ENCODE results near the gene BECN2.

The BECN2 gene

GRCh38 chr1:241934201-241934848, 23.2 kb upstream of the BECN2 start:
- DNase-seq (ENCODE audit: insufficient read length, low spot score) (no peak), FAIRE-seq (no peak)
- no peak for TF ChIP-seq TAF1 (IDR thresholded peaks at IDR 0.05; ENCODE audit: low read depth, low read length)
- TF ChIP-seq POU2F2 (IDR thresholded peaks at IDR 0.05; ENCODE audit: low read depth, low read length) = no peak
- no peak for TF ChIP-seq PAX5 (IDR thresholded peaks at IDR 0.05; ENCODE audit: insufficient read depth, low read length, severe bottlenecking)
- no peak for TF ChIP-seq SPI1 (IDR thresholded peaks at IDR 0.05; ENCODE audit: low read depth, low read length)
- no peak for TF ChIP-seq POLR2AphosphoS5 (IDR thresholded peaks at IDR 0.05; ENCODE audit: low read depth, low read length)
- TF ChIP-seq POLR2A (IDR thresholded peaks at IDR 0.05; ENCODE audit: low read depth, low read length) = no peak

- TF ChIP-seq POLR2A (IDR thresholded peaks at IDR 0.05; ENCODE audit: low read depth, low read length) (no peak), PAX5 (IDR thresholded peaks at IDR 0.05; ENCODE audit: insufficient read depth, low read length, severe bottlenecking) (no peak), SPI1 (IDR thresholded peaks at IDR 0.05; ENCODE audit: low read depth, low read length) (no peak), POLR2AphosphoS5 (IDR thresholded peaks at IDR 0.05; ENCODE audit: low read depth, low read length) (no peak), POU2F2 (IDR thresholded peaks at IDR 0.05; ENCODE audit: low read depth, low read length) (no peak), TAF1 (IDR thresholded peaks at IDR 0.05; ENCODE audit: low read depth, low read length) (no peak)
- FAIRE-seq (no peak), DNase-seq (ENCODE audit: insufficient read length, low spot score) (no peak)
Observed at GRCh38 chr1:241934866-241935265, 22.7 kb upstream of the BECN2 start.

- FAIRE-seq (no peak), DNase-seq (ENCODE audit: insufficient read length, low spot score) (no peak)
- TF ChIP-seq POU2F2 (IDR thresholded peaks at IDR 0.05; ENCODE audit: low read depth, low read length) (no peak), POLR2A (IDR thresholded peaks at IDR 0.05; ENCODE audit: low read depth, low read length) (no peak), TAF1 (IDR thresholded peaks at IDR 0.05; ENCODE audit: low read depth, low read length) (no peak), POLR2AphosphoS5 (IDR thresholded peaks at IDR 0.05; ENCODE audit: low read depth, low read length) (no peak), SPI1 (IDR thresholded peaks at IDR 0.05; ENCODE audit: low read depth, low read length) (no peak), PAX5 (IDR thresholded peaks at IDR 0.05; ENCODE audit: insufficient read depth, low read length, severe bottlenecking) (no peak)
Observed at GRCh38 chr1:241939798-241940197, 17.8 kb upstream of the BECN2 start.

- no peak for DNase-seq (ENCODE audit: insufficient read length, low spot score)
- TF ChIP-seq PAX5 (IDR thresholded peaks at IDR 0.05; ENCODE audit: insufficient read depth, low read length, severe bottlenecking) = no peak
- no peak for TF ChIP-seq TAF1 (IDR thresholded peaks at IDR 0.05; ENCODE audit: low read depth, low read length)
- no peak for TF ChIP-seq POU2F2 (IDR thresholded peaks at IDR 0.05; ENCODE audit: low read depth, low read length)
- TF ChIP-seq POLR2AphosphoS5 (IDR thresholded peaks at IDR 0.05; ENCODE audit: low read depth, low read length) = no peak
- TF ChIP-seq POLR2A (IDR thresholded peaks at IDR 0.05; ENCODE audit: low read depth, low read length) = no peak
- TF ChIP-seq SPI1 (IDR thresholded peaks at IDR 0.05; ENCODE audit: low read depth, low read length) = no peak
- no peak for FAIRE-seq
Observed at GRCh38 chr1:241942738-241943137, 14.8 kb upstream of the BECN2 start.

GRCh38 chr1:241944300-241944699, 13.3 kb upstream of the BECN2 start:
- DNase-seq (ENCODE audit: insufficient read length, low spot score) (no peak), FAIRE-seq (no peak)
- no peak for TF ChIP-seq SPI1 (IDR thresholded peaks at IDR 0.05; ENCODE audit: low read depth, low read length)
- TF ChIP-seq TAF1 (IDR thresholded peaks at IDR 0.05; ENCODE audit: low read depth, low read length) = no peak
- no peak for TF ChIP-seq POLR2AphosphoS5 (IDR thresholded peaks at IDR 0.05; ENCODE audit: low read depth, low read length)
- no peak for TF ChIP-seq POU2F2 (IDR thresholded peaks at IDR 0.05; ENCODE audit: low read depth, low read length)
- TF ChIP-seq PAX5 (IDR thresholded peaks at IDR 0.05; ENCODE audit: insufficient read depth, low read length, severe bottlenecking) = no peak
- TF ChIP-seq POLR2A (IDR thresholded peaks at IDR 0.05; ENCODE audit: low read depth, low read length) = no peak

- DNase-seq (ENCODE audit: insufficient read length, low spot score) = no peak
- FAIRE-seq = no peak
Observed at GRCh38 chr1:241947354-241947753, 10.2 kb upstream of the BECN2 start.

GRCh38 chr1:241950390-241950789, 7.2 kb upstream of the BECN2 start:
- no peak for DNase-seq (ENCODE audit: insufficient read length, low spot score)
- no peak for FAIRE-seq
- TF ChIP-seq POLR2A (IDR thresholded peaks at IDR 0.05; ENCODE audit: low read depth, low read length) = no peak

More at GRCh38 chr1:241947354-241947753, 10.2 kb upstream of the BECN2 start:
- TF ChIP-seq TAF1 (IDR thresholded peaks at IDR 0.05; ENCODE audit: low read depth, low read length) (no peak), PAX5 (IDR thresholded peaks at IDR 0.05; ENCODE audit: insufficient read depth, low read length, severe bottlenecking) (no peak), POLR2AphosphoS5 (IDR thresholded peaks at IDR 0.05; ENCODE audit: low read depth, low read length) (no peak), SPI1 (IDR thresholded peaks at IDR 0.05; ENCODE audit: low read depth, low read length) (no peak), POLR2A (IDR thresholded peaks at IDR 0.05; ENCODE audit: low read depth, low read length) (no peak), POU2F2 (IDR thresholded peaks at IDR 0.05; ENCODE audit: low read depth, low read length) (no peak)

- FAIRE-seq (no peak), DNase-seq (ENCODE audit: insufficient read length, low spot score) (no peak)
- TF ChIP-seq SPI1 (IDR thresholded peaks at IDR 0.05; ENCODE audit: low read depth, low read length) (no peak), POLR2AphosphoS5 (IDR thresholded peaks at IDR 0.05; ENCODE audit: low read depth, low read length) (no peak), POU2F2 (IDR thresholded peaks at IDR 0.05; ENCODE audit: low read depth, low read length) (no peak), POLR2A (IDR thresholded peaks at IDR 0.05; ENCODE audit: low read depth, low read length) (no peak), TAF1 (IDR thresholded peaks at IDR 0.05; ENCODE audit: low read depth, low read length) (no peak), PAX5 (IDR thresholded peaks at IDR 0.05; ENCODE audit: insufficient read depth, low read length, severe bottlenecking) (no peak)
Observed at GRCh38 chr1:241962153-241962552, 4.6 kb downstream of the BECN2 start.

- DNase-seq (ENCODE audit: insufficient read length, low spot score) = no peak
- TF ChIP-seq SPI1 (IDR thresholded peaks at IDR 0.05; ENCODE audit: low read depth, low read length) (no peak), TAF1 (IDR thresholded peaks at IDR 0.05; ENCODE audit: low read depth, low read length) (no peak), POLR2AphosphoS5 (IDR thresholded peaks at IDR 0.05; ENCODE audit: low read depth, low read length) (no peak), PAX5 (IDR thresholded peaks at IDR 0.05; ENCODE audit: insufficient read depth, low read length, severe bottlenecking) (no peak), POU2F2 (IDR thresholded peaks at IDR 0.05; ENCODE audit: low read depth, low read length) (no peak), POLR2A (IDR thresholded peaks at IDR 0.05; ENCODE audit: low read depth, low read length) (no peak)
- FAIRE-seq = no peak
Observed at GRCh38 chr1:241963722-241964121, 6.2 kb downstream of the BECN2 start.

All from GM12891 (cell line).